PC-3 (cell line): ENCODE measurements around the gene TOR2A. TPM values are rescaled to one million over a fixed set of nuclear protein-coding genes. Genes with fewer than 3 reads are reported as not detected.

ENCODE experiments used
- ATAC-seq: fragments of 200-7000 bp; cut with Tn5 transposase; 2 replicates; pipeline ENCODE4 v1.9.1; 2020; ENCODE audit warnings: mild to moderate bottlenecking, moderate library complexity
- BruUV-seq: library from RNA; stranded (reverse); fragments of 400-500 nt; replicated peaks from 2 replicates; lab custom pipeline; 2021; lab: Mats Ljungman, UMichigan
- CTCF ChIA-PET: fragments of 300-600 bp; sonication (Branson Sonifier 250); formaldehyde crosslinking; loops from one replicate; lab custom pipeline; 2022; ENCODE audit warnings: antibody characterized with exemption; lab: Charles Lee
- POLR2A ChIA-PET: fragments of 300-600 bp; sonication (Branson Sonifier 250); formaldehyde crosslinking; loops from one replicate; lab custom pipeline; 2022; ENCODE audit warnings: antibody characterized with exemption; ENCODE audit not compliant: unreplicated experiment; lab: Charles Lee
- DNase-seq: peaks from one replicate; pipeline ENCODE4 v3.0.0-alpha.2; 2015
- H2AFZ ChIP-seq: fragments of 300-600 bp; sonication (generic); 2 replicates; pipeline ENCODE4 v1.6.0; 2016; ENCODE audit warnings: antibody characterized with exemption, low read length
- H3F3A ChIP-seq: fragments of 300-600 bp; sonication (generic); one replicate; pipeline ENCODE4 v1.6.0; 2017; ENCODE audit warnings: antibody characterized with exemption, low read length, control low read depth, mild to moderate bottlenecking; ENCODE audit not compliant: unreplicated experiment
- H3K27ac ChIP-seq: fragments of 300-600 bp; sonication (generic); 2 replicates; pipeline ENCODE4 v1.5.1; 2016; ENCODE audit warnings: mild to moderate bottlenecking, low read length
- H3K27me3 ChIP-seq: fragments of 300-600 bp; sonication (generic); 2 replicates; pipeline ENCODE4 v1.6.1; 2016; ENCODE audit warnings: low read length, mixed read lengths
- H3K36me3 ChIP-seq: fragments of 300-600 bp; sonication (generic); 2 replicates; pipeline ENCODE4 v1.6.1; 2016; ENCODE audit warnings: low read depth, mixed run types, low read length, mixed read lengths
- H3K4me1 ChIP-seq: fragments of 300-600 bp; sonication (generic); 2 replicates; pipeline ENCODE4 v1.5.1; 2016; ENCODE audit warnings: low read length; ENCODE audit not compliant: insufficient read depth
- H3K4me2 ChIP-seq: fragments of 300-600 bp; sonication (generic); 2 replicates; pipeline ENCODE4 v1.6.0; 2016; ENCODE audit warnings: low read length
- H3K4me3 ChIP-seq: fragments of 300-600 bp; sonication (generic); 2 replicates; pipeline ENCODE4 v1.5.1; 2016; ENCODE audit warnings: mild to moderate bottlenecking, low read length, mixed read lengths
- H3K79me2 ChIP-seq: fragments of 300-600 bp; sonication (generic); 2 replicates; pipeline ENCODE4 v1.6.1; 2017; ENCODE audit warnings: low read length, mixed read lengths
- H3K9ac ChIP-seq: fragments of 300-600 bp; sonication (generic); 2 replicates; pipeline ENCODE4 v1.6.0; 2016; ENCODE audit warnings: mild to moderate bottlenecking, low read length
- H3K9me2 ChIP-seq: fragments of 300-600 bp; sonication (generic); replicated peaks from 2 replicates; pipeline ENCODE4 v1.6.1; 2016; ENCODE audit warnings: mixed run types, low read length, mixed read lengths
- H3K9me3 ChIP-seq: fragments of 300-600 bp; sonication (generic); 2 replicates; pipeline ENCODE4 v1.6.1; 2016; ENCODE audit warnings: low read length, mixed read lengths
- H4K20me1 ChIP-seq: fragments of 300-600 bp; sonication (generic); 2 replicates; pipeline ENCODE4 v1.6.1; 2016; ENCODE audit warnings: low read length, mixed read lengths
- CTCF ChIP-seq: fragments of 300-600 bp; sonication (generic); conservative IDR thresholded peaks from 2 replicates; pipeline ENCODE4 v1.5.1; 2017; ENCODE audit warnings: antibody characterized with exemption, low read depth, mild to moderate bottlenecking, low read length
- EZH2 ChIP-seq: fragments of 300-600 bp; sonication (generic); IDR thresholded peaks from one replicate; pipeline ENCODE4 v1.6.1; 2017; ENCODE audit warnings: antibody characterized with exemption, mild to moderate bottlenecking, low read length; ENCODE audit not compliant: unreplicated experiment
- EZH2phosphoT487 ChIP-seq: fragments of 300-600 bp; sonication (generic); IDR thresholded peaks from 2 replicates; pipeline ENCODE4 v1.6.1; 2018; ENCODE audit warnings: mild to moderate bottlenecking, antibody characterized with exemption, low read length, borderline replicate concordance
- intact Hi-C: fragments of 100-400 bp; cut with micrococcal nuclease; formaldehyde crosslinking; loops from 2 replicates; pipeline ENCODE4 v1.9.0; 2023
- total RNA-seq: library from RNA; depleted of rRNA; stranded (reverse); fragments of >200 nt; gene quantifications from 2 replicates; pipeline ENCODE4 v1.2.3, GENCODE V29; 2014

The TOR2A gene
- total RNA-seq, 1 experiment from 2014 or later: 14.1 TPM

- ATAC-seq (no peak), DNase-seq (peak; percentile 33)
- H3K9me2 ChIP-seq: no peaks in the 10 kb centered on the region
- H3F3A ChIP-seq: no peaks in the 10 kb centered on the region
- no peak overlapping the region for H3K27ac ChIP-seq
- H3K9ac ChIP-seq: no peak overlapping the region
- H3K9me3 ChIP-seq: no peaks in the 10 kb centered on the region
- TF ChIP-seq EZH2phosphoT487 (no peak), CTCF (no peak), EZH2 (no peak)
- H3K27me3 ChIP-seq: no peaks in the 10 kb centered on the region
- H2AFZ ChIP-seq: no peak overlapping the region
- H3K79me2 ChIP-seq: no peaks in the 10 kb centered on the region
- ChIA-PET POLR2A (interaction anchor here (0.6 kb wide), 1 partner anchor 17 kb away, joined by 3 read pairs; no protein-coding TSS in a partner anchor), CTCF (no interaction called here)
- no peaks in the 10 kb centered on the region for H3K36me3 ChIP-seq
- no TSS peak for BruUV-seq
- no peaks in the 10 kb centered on the region for H4K20me1 ChIP-seq
- H3K4me2 ChIP-seq: no peak overlapping the region
- intact Hi-C loops: no loop called here
- H3K4me3 ChIP-seq: no peak overlapping the region
- peaks cover 7% of the 10 kb centered on the region for H3K4me1 ChIP-seq
Measured at GRCh38 chr9:127684576-127684975, 50.5 kb downstream of the TOR2A start.

GRCh38 chr9:127683723-127684122 is 51.4 kb downstream of the TOR2A start:
- no peak for DNase-seq
- POLR2A ChIA-PET: interaction anchor here (0.5 kb wide), 1 partner anchor 102 kb away, joined by 3 read pairs; the partner anchor contains the start of gene CDK9
- Histone ChIP-seq H3K4me2 (no peak overlapping the region), H4K20me1 (no peaks in the 10 kb centered on the region), H3K9me2 (no peaks in the 10 kb centered on the region), H3K4me3 (no peak overlapping the region), H3K27ac (no peak overlapping the region), H3K79me2 (no peaks in the 10 kb centered on the region), H2AFZ (no peak overlapping the region), H3F3A (no peaks in the 10 kb centered on the region), H3K27me3 (no peaks in the 10 kb centered on the region), H3K9ac (no peak overlapping the region), H3K9me3 (no peaks in the 10 kb centered on the region), H3K36me3 (no peaks in the 10 kb centered on the region), H3K4me1 (peaks cover 7% of the 10 kb centered on the region)
- no TSS peak for BruUV-seq
- ATAC-seq: no peak
- TF ChIP-seq EZH2: no peak
- no peak for TF ChIP-seq CTCF
- no peak for TF ChIP-seq EZH2phosphoT487
- CTCF ChIA-PET: no interaction called here
- intact Hi-C loops: no loop called here

GRCh38 chr9:127682351-127683136 is 52.5 kb downstream of the TOR2A start:
- no TSS peak for BruUV-seq
- Histone ChIP-seq H3F3A (no peaks in the 10 kb centered on the region), H3K4me1 (peaks cover 7% of the 10 kb centered on the region), H3K9ac (no peak overlapping the region), H3K27ac (no peak overlapping the region), H4K20me1 (no peaks in the 10 kb centered on the region), H3K27me3 (no peaks in the 10 kb centered on the region), H3K36me3 (no peaks in the 10 kb centered on the region), H3K4me2 (no peak overlapping the region), H2AFZ (no peak overlapping the region), H3K79me2 (no peaks in the 10 kb centered on the region), H3K4me3 (no peak overlapping the region), H3K9me2 (no peaks in the 10 kb centered on the region), H3K9me3 (no peaks in the 10 kb centered on the region)
- DNase-seq: peak; percentile 24
- intact Hi-C loops: no loop called here
- no peak for TF ChIP-seq EZH2phosphoT487
- no peak for TF ChIP-seq EZH2
- TF ChIP-seq CTCF: no peak
- ATAC-seq: no peak; the same call in 1 of the 2 replicates
- CTCF ChIA-PET: no interaction called here
- POLR2A ChIA-PET: no interaction called here
